Bronchial epithelial cell (primary cell): Measurements from ENCODE around the gene CACNA2D3. TPM values are rescaled to one million over a fixed set of nuclear protein-coding genes. Genes with fewer than 3 reads are reported as not detected.

Experiments used
- DNase-seq: peaks from one replicate; pipeline ENCODE4 v3.0.0-alpha.2; 2010; ENCODE audit warnings: low read depth
- FAIRE-seq: peaks from 2 replicates; lab custom pipeline; 2011; peaks lifted over from hg19 to GRCh38; lab: Jason Lieb, UNC
- H3K27me3 ChIP-seq: 2 replicates; pipeline ENCODE4 v1.5.1; 2011; ENCODE audit warnings: low read length; ENCODE audit not compliant: control insufficient read depth, insufficient read depth
- H3K36me3 ChIP-seq: 2 replicates; pipeline ENCODE4 v1.5.1; 2011; ENCODE audit warnings: low read length; ENCODE audit not compliant: control insufficient read depth, insufficient read depth
- H3K4me3 ChIP-seq: 2 replicates; pipeline ENCODE4 v1.5.1; 2011; ENCODE audit warnings: mild to moderate bottlenecking, low read depth, low read length, control low read depth
- CTCF ChIP-seq: IDR thresholded peaks from 2 replicates; pipeline ENCODE4 v1.5.1; 2011; ENCODE audit warnings: mild to moderate bottlenecking, moderate library complexity, low read length, control low read depth, inconsistent platforms; ENCODE audit not compliant: insufficient read depth, severe bottlenecking
- total RNA-seq: library from RNA; depleted of rRNA; stranded (reverse); fragments of >200 nt; gene quantifications from 2 replicates; pipeline ENCODE4 v1.2.1, GENCODE V29; 2014

Gene CACNA2D3
- total RNA-seq, 1 donor from 2014 or later, result not detected

- no peak for TF ChIP-seq CTCF
- DNase-seq, result no peak
- no peak for FAIRE-seq
These were observed 42.0 kb downstream of the CACNA2D3 start for GRCh38 chr3:54164192-54164975.

GRCh38 chr3:54165865-54166264 is 43.5 kb downstream of the CACNA2D3 start:
- no peaks in the 10 kb centered on the region for H3K27me3 ChIP-seq
- FAIRE-seq, result no peak
- no peak overlapping the region for H3K4me3 ChIP-seq
- DNase-seq, result no peak
- no peak for TF ChIP-seq CTCF
- H3K36me3 ChIP-seq, result no peaks in the 10 kb centered on the region

More at GRCh38 chr3:54164192-54164975, 42.0 kb downstream of the CACNA2D3 start:
- no peaks in the 10 kb centered on the region for H3K27me3 ChIP-seq
- H3K4me3 ChIP-seq, result no peak overlapping the region
- H3K36me3 ChIP-seq, result no peaks in the 10 kb centered on the region

GRCh38 chr3:54167999-54168398 is 45.6 kb downstream of the CACNA2D3 start:
- no peak for FAIRE-seq
- Histone ChIP-seq H3K36me3 (no peaks in the 10 kb centered on the region), H3K4me3 (no peak overlapping the region), H3K27me3 (no peaks in the 10 kb centered on the region)
- TF ChIP-seq CTCF, result no peak
- DNase-seq, result no peak

GRCh38 chr3:54168451-54168850 is 46.1 kb downstream of the CACNA2D3 start:
- no peak for TF ChIP-seq CTCF
- DNase-seq, result no peak
- peak; percentile 28 for FAIRE-seq
- no peaks in the 10 kb centered on the region for H3K36me3 ChIP-seq
- H3K27me3 ChIP-seq, result no peaks in the 10 kb centered on the region
- no peak overlapping the region for H3K4me3 ChIP-seq

GRCh38 chr3:54169524-54169923 is 47.2 kb downstream of the CACNA2D3 start:
- DNase-seq (no peak), FAIRE-seq (no peak)
- H3K4me3 ChIP-seq, result no peak overlapping the region
- H3K36me3 ChIP-seq, result no peaks in the 10 kb centered on the region
- no peak for TF ChIP-seq CTCF
- H3K27me3 ChIP-seq, result no peaks in the 10 kb centered on the region
